Spleen (tissue), 11 donors: ENCODE data around the gene OSM. TPM values are rescaled to one million over a fixed set of nuclear protein-coding genes. Genes with fewer than 3 reads are reported as not detected.

Source experiments
- DNase-seq: peaks from one replicate; pipeline ENCODE4 v3.0.0-alpha.2; 2020
- H3K27ac ChIP-seq, 8 donors: fragments of 200-600 bp; sonication (generic) in 7 of 8; 1 replicate in 4 of 8; 2 replicates in 4 of 8; pipeline versions ENCODE4 v1.5.0 to v1.8.0; 2016 to 2021; ENCODE audit warnings: inconsistent platforms in 4 of 8, mild to moderate bottlenecking in 4 of 8, moderate library complexity in 1 of 8
- H3K27me3 ChIP-seq, 7 donors: fragments of 200-600 bp; sonication (generic) in 6 of 7; replicated peaks in 1 of 7; 1 replicate in 4 of 7; 2 replicates in 3 of 7; pipeline versions ENCODE4 v1.5.0 to v1.8.0; 2016 to 2021; ENCODE audit warnings: inconsistent platforms in 3 of 7, mild to moderate bottlenecking in 1 of 7
- H3K36me3 ChIP-seq, 6 donors: fragments of 200-600 bp; sonication (generic) in 5 of 6; 1 replicate in 4 of 6; 2 replicates in 2 of 6; pipeline versions ENCODE4 v1.5.0 to v1.8.0; 2016 to 2021; ENCODE audit warnings: inconsistent platforms in 2 of 6
- H3K4me1 ChIP-seq, 6 donors: fragments of 200-600 bp; sonication (generic) in 5 of 6; 1 replicate in 3 of 6; 2 replicates in 3 of 6; pipeline versions ENCODE4 v1.5.0 to v1.8.0; 2016 to 2021; ENCODE audit warnings: inconsistent platforms in 3 of 6
- H3K4me3 ChIP-seq, 8 donors: fragments of 200-600 bp; sonication (generic) in 7 of 8; 1 replicate in 4 of 8; 2 replicates in 4 of 8; pipeline versions ENCODE4 v1.5.0 to v1.8.0; 2016 to 2021; ENCODE audit warnings: inconsistent platforms in 4 of 8, mild to moderate bottlenecking in 4 of 8, moderate library complexity in 2 of 8
- H3K9me3 ChIP-seq, 8 donors: fragments of 200-600 bp; sonication (generic) in 7 of 8; 1 replicate in 4 of 8; 2 replicates in 4 of 8; pipeline versions ENCODE4 v1.5.0 to v1.8.0; 2016 to 2021; ENCODE audit warnings: inconsistent platforms in 4 of 8
- CTCF ChIP-seq, 11 experiments: fragments of 200-600 bp in 7 of 11; fragments of 450-650 bp in 4 of 11; sonication (generic) in 4 of 11; IDR thresholded peaks in 8 of 11; conservative IDR thresholded peaks in 3 of 11; 1 replicate in 7 of 11; 2 replicates in 4 of 11; pipeline versions ENCODE4 v1.4.0 to v1.8.0; 2016 to 2021; ENCODE audit warnings: antibody characterized with exemption in 11 of 11, inconsistent platforms in 4 of 11, mild to moderate bottlenecking in 1 of 11
- POLR2A ChIP-seq, 3 donors: fragments of 450-650 bp; IDR thresholded peaks; one replicate each; pipeline ENCODE4 v1.5.1; 2017; ENCODE audit warnings: antibody characterized with exemption in 3 of 3, mild to moderate bottlenecking in 1 of 3
- POLR2AphosphoS5 ChIP-seq, 3 donors: sonication (generic); formaldehyde crosslinking; IDR thresholded peaks; one replicate each; pipeline ENCODE4 v1.5.1; 2017; ENCODE audit warnings: antibody characterized with exemption in 3 of 3
- WGBS, 5 donors: extraction: QIAGEN DNeasy Blood & Tissue Kit in 3 of 5; methylation state at CpG; one replicate each; pipeline versions ENCODE4 v1.1.5 to v1.1.7; 2013 to 2018; 5-methylcytosine and 5-hydroxymethylcytosine counted together
- intact Hi-C: fragments of 100-400 bp; cut with DNase I; formaldehyde crosslinking; loops from one replicate; pipeline ENCODE4 v1.15.0; 2023; ENCODE audit warnings: low total_unique reads
- polyA plus RNA-seq, 3 donors: library from polyadenylated mRNA; stranded (reverse); fragments of 200-250 nt; gene quantifications; one replicate each; pipeline ENCODE4 v1.2.1, GENCODE V29; 2013
- total RNA-seq, 7 donors: library from RNA; depleted of rRNA in 3 of 7; stranded (reverse); fragments of >200 nt in 3 of 7; fragmentation: NEBNext Ultra II Directional in 4 of 7; extraction: Animal tissue kit (Norgen Biotek cat#: 25700) in 4 of 7; gene quantifications; one replicate each; pipeline versions ENCODE4 v1.1.0 to v1.2.1, GENCODE V29; 2016 to 2021
- donor health status: healthy with polysubstance abuse.
- donor health status: DM: no; HTN: no; CAD: no; lungs with moderate emphysema.
- donor health status: DM: no; HTN: no; CAD: no.
- donor health status: Bipolar disorder and iron deficiency.
- donor health status: healthy.
- donor health status: DM: no; HTN: no; CAD: no.
- donor health status: DM: yes; HTN: yes; CAD: no.

The OSM gene
- total and polyA plus RNA-seq, 10 donors = 1.2 to 16.8 (median 3.0) TPM

- H3K9me3 ChIP-seq = no peaks in the 10 kb centered on the region
- H3K27ac ChIP-seq = peak overlapping the region; percentile 69 to 94 (median 88)
- DNase-seq = no peak
- 29 to 69% (median 47%) methylated on average over 1 of the region's 1 CpG for WGBS, 5 donors
- H3K4me1 ChIP-seq = peaks cover 99 to 100% (median 100%) of the 10 kb centered on the region in 6 donors
- intact Hi-C loops = no loop called here
- H3K27me3 ChIP-seq = no peaks in the 10 kb centered on the region
- TF ChIP-seq POLR2AphosphoS5 (IDR thresholded peaks at IDR 0.05) (no peak), POLR2A (IDR thresholded peaks at IDR 0.05) (no peak), CTCF (IDR thresholded peaks at IDR 0.05 in 8 of 11, conservative IDR thresholded peaks at IDR 0.05 in 3 of 11) (no peak)
- H3K4me3 ChIP-seq = peak overlapping the region in 5 of 8 donors; percentile 1 to 57 (median 7)
- H3K36me3 ChIP-seq = peaks cover 0 to 28% (median 0%) of the 10 kb centered on the region in 6 donors
Observed at GRCh38 chr22:30306627-30307011, 40.0 kb upstream of the OSM start.

DNA sequence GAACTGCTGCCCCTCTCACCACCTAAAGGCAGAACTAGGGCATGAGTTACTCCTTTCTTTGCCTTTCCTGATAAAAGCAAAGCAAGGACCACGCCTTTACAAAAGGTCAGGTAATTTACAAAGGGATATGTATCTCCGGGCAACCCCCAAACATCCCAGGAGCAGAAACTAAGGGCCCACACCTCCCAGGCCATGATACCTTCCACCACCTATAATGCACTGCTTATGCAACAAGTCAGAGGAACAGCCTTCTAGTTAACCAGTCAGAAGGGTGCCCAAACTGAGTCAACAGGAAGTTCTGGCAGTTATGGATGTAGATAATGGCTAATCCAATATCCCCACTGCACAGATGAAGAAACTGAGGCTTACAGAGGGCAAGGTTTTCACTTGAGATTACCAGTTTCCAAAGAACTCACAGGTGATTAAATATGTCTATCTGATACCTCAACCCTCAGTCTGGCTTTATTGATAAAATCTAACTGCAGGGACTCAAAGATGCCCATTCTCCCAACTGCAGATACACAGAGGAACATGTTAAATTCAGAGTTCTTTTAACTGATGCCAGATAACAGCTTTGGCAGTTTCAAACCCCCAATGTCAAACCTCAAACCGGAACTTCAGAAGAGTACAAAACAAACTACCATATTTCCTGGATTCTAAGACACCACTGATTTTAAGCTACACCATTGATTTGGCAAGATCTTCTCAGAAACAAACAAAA lies 39.4 kb upstream of the OSM start:
- TF ChIP-seq CTCF (IDR thresholded peaks at IDR 0.05 in 8 of 11, conservative IDR thresholded peaks at IDR 0.05 in 3 of 11) (no peak), POLR2A (IDR thresholded peaks at IDR 0.05) (no peak), POLR2AphosphoS5 (IDR thresholded peaks at IDR 0.05) (no peak)
- Histone ChIP-seq H3K9me3 (no peaks in the 10 kb centered on the region), H3K4me1 (peaks cover 99 to 100% (median 100%) of the 10 kb centered on the region in 6 donors), H3K27me3 (no peaks in the 10 kb centered on the region), H3K4me3 (peak overlapping the region in 5 of 8 donors; percentile 2 to 57 (median 26)), H3K36me3 (peaks cover 0 to 33% (median 0%) of the 10 kb centered on the region in 6 donors), H3K27ac (peak overlapping the region; percentile 69 to 94 (median 88))
- intact Hi-C loops = no loop called here
- DNase-seq = no peak
- WGBS, 5 donors = 13 to 28% (median 25%) methylated on average over 2 to 3 of the region's 3 CpGs

- H3K27me3 ChIP-seq = no peaks in the 10 kb centered on the region
- intact Hi-C loops = no loop called here
- peak overlapping the region; percentile 69 to 94 (median 88) for H3K27ac ChIP-seq
- peaks cover 95 to 100% (median 100%) of the 10 kb centered on the region in 6 donors for H3K4me1 ChIP-seq
- WGBS, 5 donors = 0 to 3% (median 2%) methylated on average over 3 to 4 of the region's 4 CpGs
- peak overlapping the region in 5 of 8 donors; percentile 2 to 57 (median 26) for H3K4me3 ChIP-seq
- peak; percentile 91 for DNase-seq
- H3K9me3 ChIP-seq = no peaks in the 10 kb centered on the region
- TF ChIP-seq POLR2AphosphoS5 (IDR thresholded peaks at IDR 0.05) = peak in 2 of 3 donors; percentile 83 to 92
- peak in 2 of 3 donors; percentile 66 to 79 for TF ChIP-seq POLR2A (IDR thresholded peaks at IDR 0.05)
- no peak for TF ChIP-seq CTCF (IDR thresholded peaks at IDR 0.05 in 8 of 11, conservative IDR thresholded peaks at IDR 0.05 in 3 of 11)
- H3K36me3 ChIP-seq = peaks cover 0 to 39% (median 3%) of the 10 kb centered on the region in 6 donors
Observed at GRCh38 chr22:30305519-30305905, 38.9 kb upstream of the OSM start.

DNA sequence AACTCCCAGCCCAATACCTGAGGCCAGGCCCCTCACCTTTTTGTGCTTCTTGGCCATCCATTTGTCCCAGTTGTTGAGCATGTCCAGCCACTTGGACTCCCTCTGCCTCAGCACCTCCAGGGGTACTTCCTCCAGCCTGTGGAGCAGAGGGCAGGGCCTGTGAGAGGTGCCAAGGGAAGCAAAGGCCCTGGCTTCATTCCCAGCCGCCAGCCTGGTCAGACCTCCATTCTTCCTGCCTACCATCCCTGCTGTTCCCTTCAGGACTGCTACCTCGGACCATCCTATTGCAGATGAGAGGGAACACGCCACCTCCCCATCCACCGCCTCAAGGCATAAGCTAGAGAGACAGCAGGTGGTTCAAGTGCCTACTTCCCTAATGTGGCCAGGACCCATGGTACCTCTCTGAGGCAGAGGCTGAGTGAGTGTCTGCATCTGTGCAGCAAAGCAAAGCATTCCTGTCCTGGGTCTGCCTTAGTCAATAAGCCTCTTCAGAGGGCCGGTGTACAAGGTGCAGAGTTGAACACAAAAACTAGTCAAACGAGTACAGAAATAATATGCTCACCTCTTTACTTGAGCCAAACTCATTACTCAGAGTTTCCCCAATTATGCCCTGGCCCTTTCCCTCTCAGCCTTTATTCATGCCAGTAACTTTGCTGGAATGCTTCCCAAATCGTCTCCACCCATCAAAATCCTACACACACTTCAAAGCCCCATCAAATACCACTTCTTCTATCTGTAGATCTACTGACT lies 38.0 kb upstream of the OSM start:
- WGBS, 5 donors = 33 to 49% (median 44%) methylated on average over 6 to 7 of the region's 7 CpGs
- Histone ChIP-seq H3K9me3 (no peaks in the 10 kb centered on the region), H3K36me3 (peaks cover 0 to 47% (median 10%) of the 10 kb centered on the region in 6 donors), H3K27me3 (no peaks in the 10 kb centered on the region), H3K4me1 (peaks cover 87 to 100% (median 99%) of the 10 kb centered on the region in 6 donors), H3K4me3 (peak overlapping the region in 3 of 8 donors; percentile 26 to 57 (median 26)), H3K27ac (peak overlapping the region; percentile 69 to 94 (median 88))
- intact Hi-C loops = no loop called here
- TF ChIP-seq POLR2AphosphoS5 (IDR thresholded peaks at IDR 0.05) = peak; percentile 11 to 65 (median 51)
- no peak for TF ChIP-seq CTCF (IDR thresholded peaks at IDR 0.05 in 8 of 11, conservative IDR thresholded peaks at IDR 0.05 in 3 of 11)
- no peak for TF ChIP-seq POLR2A (IDR thresholded peaks at IDR 0.05)
- DNase-seq = no peak
